Measurements from ENCODE around the gene GFAP. TPM values are rescaled to one million over a fixed set of nuclear protein-coding genes. Genes with fewer than 3 reads are reported as not detected.
"Not testable (repeated sequence)": the region's sequence is repeated elsewhere in the genome, so short reads cannot be mapped to it uniquely, and the experiment has no call there.

GFAP gene
- total and polyA plus RNA-seq, 2 donors (not counting 1 experiment from before 2014, with no cell fraction given) = 0.31 to 1.3 TPM

DNA sequence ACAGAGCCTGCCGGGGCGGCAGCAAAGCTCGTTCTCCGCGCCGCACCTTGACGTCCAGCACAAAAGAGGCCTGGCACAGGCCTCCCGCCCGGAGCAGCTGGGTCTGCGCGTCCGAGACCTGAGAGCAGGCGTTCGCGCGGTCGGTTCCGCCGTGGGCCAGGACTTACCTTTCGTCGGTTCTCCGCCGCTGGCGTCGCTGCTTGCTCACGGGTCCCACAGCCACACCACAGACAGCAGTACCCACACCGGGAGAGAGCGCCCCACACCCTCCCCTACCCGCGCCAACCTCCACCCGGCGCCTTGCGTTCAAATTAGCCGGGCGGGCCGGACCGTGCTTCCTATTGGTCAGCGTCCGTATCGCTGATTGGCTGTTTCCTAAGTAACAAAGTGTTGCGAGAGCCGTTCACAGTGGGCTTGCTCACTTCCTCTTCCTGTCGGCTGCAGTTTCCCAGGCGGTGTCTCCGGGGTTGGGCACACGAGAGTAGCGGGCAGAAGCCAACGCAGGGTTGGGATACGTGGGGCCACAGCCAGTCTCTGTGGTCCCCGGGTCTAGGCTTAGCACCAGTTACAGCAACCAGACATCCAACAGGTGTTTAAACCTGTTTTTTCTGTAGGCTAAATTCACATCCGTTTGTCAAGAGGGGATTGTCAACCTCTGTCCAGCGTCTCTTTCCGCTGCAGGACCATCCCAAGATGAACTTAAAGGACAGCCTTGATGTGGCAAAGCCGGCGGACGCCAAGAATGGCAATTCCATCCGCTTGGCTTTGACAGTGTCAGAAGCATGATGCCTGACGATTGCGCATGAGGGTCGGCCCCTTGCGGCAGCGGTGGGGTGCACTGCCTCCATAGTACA lies 32.4 kb upstream of the GFAP start, which contains the start of gene KIF18B:
KIF18B (minus strand) TSS at position 313 of the 854 bp plus-strand sequence. CDS start 11,429 bp downstream, outside the sequence.
- DNase-seq (ENCODE audit: low read depth in 2 of 2) = peak; percentile 93 to 95
- H2AFZ ChIP-seq (ENCODE audit: low read length) = peak within 1 kb of the TSS; percentile 95
- peaks cover 47% of the 10 kb centered on the region for H3K79me2 ChIP-seq (ENCODE audit: control insufficient read depth, insufficient read depth, low read length)
- TF ChIP-seq, protein P1, sequence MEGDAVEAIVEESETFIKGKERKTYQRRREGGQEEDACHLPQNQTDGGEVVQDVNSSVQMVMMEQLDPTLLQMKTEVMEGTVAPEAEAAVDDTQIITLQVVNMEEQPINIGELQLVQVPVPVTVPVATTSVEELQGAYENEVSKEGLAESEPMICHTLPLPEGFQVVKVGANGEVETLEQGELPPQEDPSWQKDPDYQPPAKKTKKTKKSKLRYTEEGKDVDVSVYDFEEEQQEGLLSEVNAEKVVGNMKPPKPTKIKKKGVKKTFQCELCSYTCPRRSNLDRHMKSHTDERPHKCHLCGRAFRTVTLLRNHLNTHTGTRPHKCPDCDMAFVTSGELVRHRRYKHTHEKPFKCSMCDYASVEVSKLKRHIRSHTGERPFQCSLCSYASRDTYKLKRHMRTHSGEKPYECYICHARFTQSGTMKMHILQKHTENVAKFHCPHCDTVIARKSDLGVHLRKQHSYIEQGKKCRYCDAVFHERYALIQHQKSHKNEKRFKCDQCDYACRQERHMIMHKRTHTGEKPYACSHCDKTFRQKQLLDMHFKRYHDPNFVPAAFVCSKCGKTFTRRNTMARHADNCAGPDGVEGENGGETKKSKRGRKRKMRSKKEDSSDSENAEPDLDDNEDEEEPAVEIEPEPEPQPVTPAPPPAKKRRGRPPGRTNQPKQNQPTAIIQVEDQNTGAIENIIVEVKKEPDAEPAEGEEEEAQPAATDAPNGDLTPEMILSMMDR (conservative IDR thresholded peaks at IDR 0.05 in 1 of 2, IDR thresholded peaks at IDR 0.05 in 1 of 2; ENCODE audit: low read depth in 1 of 2, low read length in 2 of 2) = peak in 1 of 2 donors; percentile 3
- TF ChIP-seq EZH2 (IDR thresholded peaks at IDR 0.05; ENCODE audit: low read length, missing control alignments) = no peak
- no peaks in the 10 kb centered on the region for H4K20me1 ChIP-seq (ENCODE audit: control insufficient read depth, extremely low read depth, insufficient read depth, low read length)
- no peaks in the 10 kb centered on the region for H3K9me3 ChIP-seq (ENCODE audit: control insufficient read depth, insufficient read depth, low read depth, low read length)
- H3K4me2 ChIP-seq (ENCODE audit: extremely low read depth, insufficient read depth, low read length) = peak within 1 kb of the TSS; percentile 96
- H3K4me3 ChIP-seq (replicated peaks in 1 of 4; ENCODE audit: control extremely low read depth in 1 of 4, insufficient read depth in 1 of 4, low read depth in 3 of 4, low read length in 4 of 4) = peak within 1 kb of the TSS; percentile 58 to 83 (median 72)
- H3K4me1 ChIP-seq (ENCODE audit: control insufficient read depth, extremely low read depth, insufficient read depth, low read length) = peaks cover 4% of the 10 kb centered on the region
- peak within 1 kb of the TSS; percentile 84 for H3K27ac ChIP-seq (ENCODE audit: insufficient read depth, low read length)
- H3K27me3 ChIP-seq (ENCODE audit: control insufficient read depth, insufficient read depth, low read length) = no peaks in the 10 kb centered on the region
- no peaks in the 10 kb centered on the region for H3K36me3 ChIP-seq (ENCODE audit: control insufficient read depth, insufficient read depth, low read length)
- H3K9ac ChIP-seq (ENCODE audit: insufficient read depth, low read length) = peak within 1 kb of the TSS; percentile 66

DNA sequence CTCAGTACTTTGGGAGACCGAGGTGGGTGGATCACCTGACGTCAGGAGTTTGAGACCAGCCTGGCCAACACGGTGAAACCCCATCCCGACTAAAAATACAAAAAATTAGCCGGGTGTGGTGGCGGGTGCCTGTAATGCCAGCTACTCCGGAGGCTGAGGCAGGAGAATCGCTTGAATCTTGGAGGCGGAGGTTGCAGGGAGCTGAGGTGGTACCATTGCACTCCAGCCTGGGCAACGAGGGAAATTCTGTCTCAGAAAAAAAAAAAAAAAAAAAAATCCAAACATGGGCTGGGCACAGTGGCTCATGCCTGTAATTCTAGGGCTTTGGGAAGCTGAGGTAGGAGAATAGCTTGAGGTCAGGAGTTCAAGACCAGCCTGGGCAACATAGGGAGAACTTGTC lies 30.4 kb upstream of the GFAP start:
- DNase-seq (ENCODE audit: low read depth in 2 of 2); H3K9ac ChIP-seq (ENCODE audit: insufficient read depth, low read length); H3K4me2 ChIP-seq (ENCODE audit: extremely low read depth, insufficient read depth, low read length); H3K27me3 ChIP-seq (ENCODE audit: control insufficient read depth, insufficient read depth, low read length); H3K9me3 ChIP-seq (ENCODE audit: control insufficient read depth, insufficient read depth, low read depth, low read length); H3K27ac ChIP-seq (ENCODE audit: insufficient read depth, low read length); H3K36me3 ChIP-seq (ENCODE audit: control insufficient read depth, insufficient read depth, low read length); H2AFZ ChIP-seq (ENCODE audit: low read length); H3K4me3 ChIP-seq (replicated peaks in 1 of 4; ENCODE audit: control extremely low read depth in 1 of 4, insufficient read depth in 1 of 4, low read depth in 3 of 4, low read length in 4 of 4); H4K20me1 ChIP-seq (ENCODE audit: control insufficient read depth, extremely low read depth, insufficient read depth, low read length): not testable (repeated sequence)
- peaks cover 13% of the 10 kb centered on the region for H3K4me1 ChIP-seq (ENCODE audit: control insufficient read depth, extremely low read depth, insufficient read depth, low read length)
- H3K79me2 ChIP-seq (ENCODE audit: control insufficient read depth, insufficient read depth, low read length) = peaks cover 65% of the 10 kb centered on the region

DNA sequence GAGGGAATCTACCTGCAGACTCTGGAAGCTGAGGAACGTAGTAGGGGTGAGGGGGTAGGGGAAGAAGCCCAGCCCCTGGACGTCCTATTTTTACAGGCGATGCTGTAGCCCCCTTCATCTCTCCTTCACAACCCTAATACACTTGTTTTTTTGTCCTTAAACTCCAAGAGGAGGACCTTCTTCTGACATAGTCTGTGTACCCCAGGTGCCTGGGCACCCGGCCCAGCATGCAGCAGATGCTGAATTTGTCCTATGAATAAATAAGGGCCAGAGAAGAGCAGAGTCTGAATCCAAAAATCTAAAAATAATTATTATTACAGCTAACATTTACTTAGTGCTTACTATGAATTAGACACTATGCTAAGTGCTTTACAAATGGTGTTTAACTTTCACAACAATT lies 27.2 kb upstream of the GFAP start:
- no peak overlapping the region for H3K9ac ChIP-seq (ENCODE audit: insufficient read depth, low read length)

More for the DNA sequence above, 27.2 kb upstream of the GFAP start:
- peaks cover 2% of the 10 kb centered on the region for H3K36me3 ChIP-seq (ENCODE audit: control insufficient read depth, insufficient read depth, low read length)
- H3K27ac ChIP-seq (ENCODE audit: insufficient read depth, low read length) = no peak overlapping the region
- H3K4me2 ChIP-seq (ENCODE audit: extremely low read depth, insufficient read depth, low read length) = peak overlapping the region; percentile 7
- no peak overlapping the region for H2AFZ ChIP-seq (ENCODE audit: low read length)
- no peaks in the 10 kb centered on the region for H3K27me3 ChIP-seq (ENCODE audit: control insufficient read depth, insufficient read depth, low read length)
- no peak overlapping the region for H3K4me3 ChIP-seq (replicated peaks in 1 of 4; ENCODE audit: control extremely low read depth in 1 of 4, insufficient read depth in 1 of 4, low read depth in 3 of 4, low read length in 4 of 4)
- peaks cover 15% of the 10 kb centered on the region for H3K4me1 ChIP-seq (ENCODE audit: control insufficient read depth, extremely low read depth, insufficient read depth, low read length)
- H3K79me2 ChIP-seq (ENCODE audit: control insufficient read depth, insufficient read depth, low read length) = peaks cover 88% of the 10 kb centered on the region
- TF ChIP-seq, protein P1 (conservative IDR thresholded peaks at IDR 0.05 in 1 of 2, IDR thresholded peaks at IDR 0.05 in 1 of 2; ENCODE audit: low read depth in 1 of 2, low read length in 2 of 2) = no peak
- TF ChIP-seq EZH2 (IDR thresholded peaks at IDR 0.05; ENCODE audit: low read length, missing control alignments) = no peak
- DNase-seq (ENCODE audit: low read depth in 2 of 2) = no peak
- no peaks in the 10 kb centered on the region for H4K20me1 ChIP-seq (ENCODE audit: control insufficient read depth, extremely low read depth, insufficient read depth, low read length)
- H3K9me3 ChIP-seq (ENCODE audit: control insufficient read depth, insufficient read depth, low read depth, low read length) = no peaks in the 10 kb centered on the region
